DMS153 (cell line): ENCODE results near the gene CENATAC.
"Not testable (repeated sequence)": the region's sequence is repeated elsewhere in the genome, so short reads cannot be mapped to it uniquely, and the experiment has no call there.

Source experiments
- DNase-seq: peaks from one replicate; lab custom pipeline; 2025; lab: John Stamatoyannopoulos, UW

CENATAC gene

DNA sequence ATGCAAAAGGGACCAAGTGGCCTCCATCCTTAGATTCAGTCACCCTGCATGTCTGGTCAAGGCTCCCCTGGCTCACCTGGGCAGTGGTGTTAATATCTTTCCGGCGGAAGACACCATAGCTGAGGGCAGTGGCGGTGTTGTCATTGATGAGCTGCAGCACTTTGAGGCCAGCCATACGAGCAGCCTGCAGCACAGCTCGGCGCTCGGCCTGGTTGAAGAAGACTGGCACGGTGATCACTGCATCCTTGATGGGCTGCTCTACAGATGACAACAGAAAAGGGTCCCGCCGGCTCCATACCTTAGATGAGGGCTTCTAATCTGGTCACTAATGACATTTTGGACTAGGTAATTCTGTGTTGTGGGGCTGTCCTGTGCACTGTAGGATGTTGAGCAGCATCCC is 56.5 kb downstream of the CENATAC start:
- no peak for DNase-seq

- DNase-seq, result no peak
Measured at GRCh38 chr11:119055901-119056300, 58.0 kb downstream of the CENATAC start.

DNA sequence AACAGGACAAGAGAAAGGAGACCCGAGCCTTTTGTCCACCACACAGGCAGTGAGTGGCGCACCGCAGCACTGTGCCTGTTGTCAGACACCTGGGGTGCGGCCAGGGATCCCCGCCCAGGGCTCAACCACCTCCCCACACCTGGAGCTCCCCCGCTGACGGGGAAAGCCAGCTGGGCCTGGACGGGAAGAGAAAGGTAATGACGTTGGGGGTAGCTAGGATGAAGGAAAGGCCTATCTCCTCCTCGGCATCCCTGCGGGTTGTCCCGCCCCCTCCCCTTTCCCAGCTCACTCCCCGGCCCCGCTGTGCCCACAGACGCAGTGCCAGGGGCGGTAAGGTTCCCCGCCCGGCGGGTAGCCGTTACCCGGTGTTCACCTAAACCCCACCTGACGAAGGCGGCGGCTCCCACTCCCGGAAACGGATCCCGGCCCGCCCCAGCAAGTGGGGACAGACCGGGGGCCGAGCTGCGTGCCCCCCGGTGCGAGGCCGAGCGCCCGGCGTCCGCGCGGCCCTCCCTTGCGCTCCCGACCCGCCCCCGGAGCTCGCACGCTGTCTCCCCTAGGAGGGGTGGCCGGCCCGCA is 58.6 kb downstream of the CENATAC start:
- no peak for DNase-seq

GRCh38 chr11:119057000-119057769 is 59.2 kb downstream of the CENATAC start, which contains the start of gene HYOU1:
Gene HYOU1, minus strand, starts transcription at chr11:119057205. Its CDS starts 1,045 bp downstream, at chr11:119056160.
- peak; percentile 89 for DNase-seq

- not testable (repeated sequence) for DNase-seq
Measured at GRCh38 chr11:119059128-119059527, 61.2 kb downstream of the CENATAC start.

- no peak for DNase-seq
Measured at GRCh38 chr11:119061256-119061655, 63.3 kb downstream of the CENATAC start.

GRCh38 chr11:119062779-119063178 is 64.8 kb downstream of the CENATAC start:
- no peak for DNase-seq

GRCh38 chr11:119065369-119065768 is 67.4 kb downstream of the CENATAC start:
- no peak for DNase-seq
